A549 (cell line): ENCODE results near the gene UBE2O. TPM values are rescaled to one million over a fixed set of nuclear protein-coding genes. Genes with fewer than 3 reads are reported as not detected.
A peak's percentile ranks its signal among the peaks of the same experiment; 100 is the strongest.

Experiments
- ATAC-seq, 2 experiments: fragments of 200-7000 bp in 1 of 2; fragments of >200 bp in 1 of 2; cut with Nextera tagmentation in 1 of 2; cut with Tn5 transposase in 1 of 2; 3 replicates each; pipeline versions ENCODE4 v1.8.0 to v1.9.1; 2018 to 2020; ENCODE audit warnings: mild to moderate bottlenecking in 1 of 2, moderate library complexity in 1 of 2
- CTCF ChIA-PET: fragments of 300-600 bp; sonication (Branson Sonifier 250); formaldehyde crosslinking; extraction: SDS; loops from one replicate; lab custom pipeline; 2021; ENCODE audit warnings: antibody characterized with exemption, inconsistent platforms; lab: Yijun Ruan, JAX
- POLR2A ChIA-PET: fragments of 350-600 bp; formaldehyde crosslinking; extraction: SDS; loops from one replicate; lab custom pipeline; 2021; ENCODE audit warnings: antibody characterized with exemption, inconsistent platforms; lab: Yijun Ruan, JAX
- DNase-seq, 2 experiments: peaks; one replicate each; pipeline versions ENCODE4 v3.0.0 to v3.0.0-alpha.2; 2011 to 2016; ENCODE audit warnings: low read depth in 1 of 2, low spot score in 1 of 2
- FAIRE-seq: peaks from 2 replicates; lab custom pipeline; 2011; peaks lifted over from hg19 to GRCh38; lab: Jason Lieb, UNC
- H3K27ac ChIP-seq, 2 experiments: fragments of >200 bp; sonication (Bioruptor Twin); formaldehyde crosslinking; 3 replicates each; pipeline ENCODE4 v1.5.1; 2016 to 2017
- H3K4me1 ChIP-seq: fragments of >200 bp; sonication (Bioruptor Twin); formaldehyde crosslinking; 3 replicates; pipeline ENCODE4 v1.6.1; 2016
- H3K4me2 ChIP-seq: fragments of >200 bp; sonication (Bioruptor Twin); formaldehyde crosslinking; 3 replicates; pipeline ENCODE4 v1.6.1; 2016
- H3K4me3 ChIP-seq: fragments of >200 bp; sonication (Bioruptor Twin); formaldehyde crosslinking; 3 replicates; pipeline ENCODE4 v1.5.1; 2016
- H3K9me3 ChIP-seq: fragments of >200 bp; sonication (Bioruptor Twin); formaldehyde crosslinking; 3 replicates; pipeline ENCODE4 v1.6.1; 2016
- BHLHE40 ChIP-seq: IDR thresholded peaks from 2 replicates; pipeline ENCODE4 v1.6.1; 2012; ENCODE audit warnings: low read depth, low read length, inconsistent platforms
- CBX8 ChIP-seq: fragments of 200-600 bp; sonication (generic); IDR thresholded peaks from 2 replicates; pipeline ENCODE4 v1.6.1; 2016
- CEBPB ChIP-seq, 2 experiments: fragments of >200 bp in 1 of 2; sonication (Bioruptor Twin) in 1 of 2; formaldehyde crosslinking in 1 of 2; IDR thresholded peaks; 2 replicates each; pipeline ENCODE4 v1.6.1; 2012 to 2016
- CHD2 ChIP-seq: fragments of 150-350 bp; IDR thresholded peaks from 2 replicates; pipeline ENCODE4 v1.6.1; 2014; ENCODE audit warnings: low read length; ENCODE audit not compliant: partially characterized antibody
- EHF ChIP-seq: fragments of 250-450 bp; sonication (Bioruptor Pico); IDR thresholded peaks from 2 replicates; pipeline ENCODE4 v1.5.0; 2020; ENCODE audit warnings: mild to moderate bottlenecking
- FOXS1 ChIP-seq: fragments of 250-450 bp; sonication (Bioruptor Pico); IDR thresholded peaks from 2 replicates; pipeline ENCODE4 v1.5.0; 2020; ENCODE audit warnings: mild to moderate bottlenecking, moderate library complexity
- HOXB13 ChIP-seq: fragments of 250-450 bp; sonication (Bioruptor Pico); IDR thresholded peaks from 2 replicates; pipeline ENCODE4 v1.5.0; 2020; ENCODE audit warnings: low read depth, mild to moderate bottlenecking, moderate library complexity
- JUN ChIP-seq, 2 experiments: fragments of >200 bp; sonication (Bioruptor Twin); formaldehyde crosslinking; IDR thresholded peaks; 2 replicates in 1 of 2; 3 replicates in 1 of 2; pipeline ENCODE4 v1.6.1; 2016 to 2017
- KDM1A ChIP-seq: fragments of 200-600 bp; sonication (generic); IDR thresholded peaks from 2 replicates; pipeline ENCODE4 v1.6.1; 2016; ENCODE audit warnings: low read depth, mild to moderate bottlenecking
- KDM5A ChIP-seq: fragments of 200-600 bp; sonication (generic); IDR thresholded peaks from 2 replicates; pipeline ENCODE4 v1.6.1; 2016; ENCODE audit warnings: antibody characterized with exemption, mild to moderate bottlenecking
- MYC ChIP-seq: IDR thresholded peaks from 2 replicates; pipeline ENCODE4 v1.6.1; 2012; ENCODE audit warnings: mild to moderate bottlenecking, inconsistent platforms, low read length, improper control_type of control experiment, borderline replicate concordance
- REST ChIP-seq: fragments of 200-600 bp; sonication (generic); IDR thresholded peaks from 2 replicates; pipeline ENCODE4 v1.6.1; 2016; ENCODE audit warnings: antibody characterized with exemption, mild to moderate bottlenecking, moderate library complexity
- SMC3 ChIP-seq: fragments of >200 bp; sonication (Bioruptor Twin); formaldehyde crosslinking; IDR thresholded peaks from 3 replicates; pipeline ENCODE4 v1.6.1; 2018; ENCODE audit warnings: inconsistent platforms
- SREBF2 ChIP-seq: fragments of 450-650 bp; IDR thresholded peaks from 2 replicates; pipeline ENCODE4 v1.6.1; 2014; ENCODE audit warnings: mild to moderate bottlenecking, moderate library complexity
- TFCP2L1 ChIP-seq: fragments of 250-450 bp; sonication (Bioruptor Pico); IDR thresholded peaks from 2 replicates; pipeline ENCODE4 v1.5.0; 2021; ENCODE audit warnings: mild to moderate bottlenecking
- TP53 ChIP-seq: fragments of 250-450 bp; sonication (Bioruptor Pico); IDR thresholded peaks from 2 replicates; pipeline ENCODE4 v1.5.0; 2021; ENCODE audit warnings: mild to moderate bottlenecking, moderate library complexity
- USF2 ChIP-seq: fragments of 450-650 bp; IDR thresholded peaks from 2 replicates; pipeline ENCODE4 v1.6.1; 2014; ENCODE audit warnings: antibody characterized with exemption
- ZFP36 ChIP-seq: fragments of 450-650 bp; IDR thresholded peaks from 2 replicates; pipeline ENCODE4 v1.6.1; 2014; ENCODE audit warnings: borderline replicate concordance; ENCODE audit not compliant: partially characterized antibody
- ZSCAN20 ChIP-seq: fragments of 250-450 bp; sonication (Bioruptor Pico); IDR thresholded peaks from 2 replicates; pipeline ENCODE4 v1.8.0; 2022; ENCODE audit warnings: mild to moderate bottlenecking, moderate library complexity
- WGBS: methylation state at CpG from one replicate; pipeline ENCODE4 v1.1.6; 2017; ENCODE audit errors: missing lambda C conversion rate; 5-methylcytosine and 5-hydroxymethylcytosine counted together
- polyA plus RNA-seq, 4 experiments: library from polyadenylated mRNA; depleted of rRNA in 3 of 4; stranded (reverse); fragments of >200 nt; fragmentation: RNase III in 1 of 4; extraction: RNeasy Plus Mini Kit Qiagen cat#74134 plus additional on column Dnase treatment in 1 of 4; gene quantifications; 2 replicates in 3 of 4; 3 replicates in 1 of 4; pipeline ENCODE4 v1.2.3, GENCODE V29; 2011 to 2017

Gene UBE2O
- polyA plus RNA-seq, 2 of the 4 experiments (the other 2 are of a cell fraction): 22.0 to 25.7 TPM

GRCh38 chr17:76437467-76438402 lies 15.2 kb downstream of the UBE2O start:
- FAIRE-seq (no peak), ATAC-seq (no peak), DNase-seq (no peak)
- 84% methylated on average over 13 of the region's 13 CpGs for WGBS
- H3K4me1 ChIP-seq: peaks cover 30% of the 10 kb centered on the region
- H3K27ac ChIP-seq: 0 out of 6 replicates have a peak overlapping the region, but pooled peaks of 1 of the 2 experiments have one; percentile 12
- CTCF ChIA-PET: interaction anchor here (0.7 to 35.0 kb wide), 7 partner anchors 11 to 31 kb away, joined by 3 to 1107 read pairs (median 8); no protein-coding TSS in a partner anchor
- POLR2A ChIA-PET: no interaction called here
- H3K4me3 ChIP-seq: no peak overlapping the region
- H3K4me2 ChIP-seq: no peak overlapping the region
- TF ChIP-seq JUN (IDR thresholded peaks at IDR 0.05): no peak
- TF ChIP-seq EHF: no peak
- TF ChIP-seq BHLHE40: no peak
- TF ChIP-seq CEBPB (IDR thresholded peaks at IDR 0.05): 0 out of 4 replicates have a peak, but pooled peaks of 1 of the 2 experiments have one; percentile 35
- no peak for TF ChIP-seq KDM5A
- no peak for TF ChIP-seq CHD2
- H3K9me3 ChIP-seq: no peaks in the 10 kb centered on the region

GRCh38 chr17:76435751-76436150 lies 17.2 kb downstream of the UBE2O start:
- no peak overlapping the region for H3K27ac ChIP-seq
- peaks cover 19% of the 10 kb centered on the region for H3K4me1 ChIP-seq
- FAIRE-seq (no peak), ATAC-seq (no peak), DNase-seq (no peak)
- ChIA-PET CTCF (interaction anchor here (0.6 to 35.0 kb wide), 12 partner anchors 9 to 1279 kb away, joined by 3 to 1107 read pairs (median 4); partner anchors contain the start of gene SPHK1), POLR2A (interaction anchor here (1.7 kb wide), 1 partner anchor 11 kb away, joined by 6 read pairs; no protein-coding TSS in a partner anchor)
- TF ChIP-seq TFCP2L1 (CRISPR knock-in tag) (no peak), SREBF2 (no peak), USF2 (no peak), KDM1A (no peak), KDM5A (no peak), ZFP36 (no peak), CBX8 (no peak)
- H3K4me3 ChIP-seq: no peak overlapping the region
- WGBS: 94% methylated on average over 11 of the region's 11 CpGs
- no peaks in the 10 kb centered on the region for H3K9me3 ChIP-seq
- H3K4me2 ChIP-seq: no peak overlapping the region

GRCh38 chr17:76434870-76435269 lies 18.1 kb downstream of the UBE2O start:
- DNase-seq (no peak), FAIRE-seq (no peak)
- no peak overlapping the region for H3K4me2 ChIP-seq
- POLR2A ChIA-PET: interaction anchor here (1.7 kb wide), 1 partner anchor 12 kb away, joined by 6 read pairs; no protein-coding TSS in a partner anchor
- TF ChIP-seq HOXB13 (CRISPR knock-in tag) (no peak), SMC3 (no peak), TP53 (CRISPR knock-in tag) (no peak), MYC (no peak), ZSCAN20 (CRISPR knock-in tag) (no peak), BHLHE40 (no peak), REST (no peak), ZFP36 (no peak), FOXS1 (no peak)
- TF ChIP-seq, all 56 proteins: peak for 0
- Histone ChIP-seq H3K4me1 (peaks cover 19% of the 10 kb centered on the region), H3K9me3 (no peaks in the 10 kb centered on the region), H3K27ac (no peak overlapping the region), H3K4me3 (no peak overlapping the region)
- CTCF ChIA-PET: interaction anchor here (0.6 to 35.0 kb wide), 10 partner anchors 11 to 479 kb away, joined by 3 to 1107 read pairs (median 6); partner anchors contain the start of gene SPHK1
- ATAC-seq: no peak
- 84% methylated on average over 7 of the region's 7 CpGs for WGBS
